Middle frontal gyrus (tissue), 1 donor: ENCODE results near the gene TPP2.
A peak's percentile ranks its signal among the peaks of the same experiment; 100 is the strongest.

Source experiments
- DNase-seq: peaks from one replicate; pipeline ENCODE4 v3.0.0-alpha.2; 2015; ENCODE audit warnings: low spot score; ENCODE audit errors: extremely low spot score

Gene TPP2

DNA sequence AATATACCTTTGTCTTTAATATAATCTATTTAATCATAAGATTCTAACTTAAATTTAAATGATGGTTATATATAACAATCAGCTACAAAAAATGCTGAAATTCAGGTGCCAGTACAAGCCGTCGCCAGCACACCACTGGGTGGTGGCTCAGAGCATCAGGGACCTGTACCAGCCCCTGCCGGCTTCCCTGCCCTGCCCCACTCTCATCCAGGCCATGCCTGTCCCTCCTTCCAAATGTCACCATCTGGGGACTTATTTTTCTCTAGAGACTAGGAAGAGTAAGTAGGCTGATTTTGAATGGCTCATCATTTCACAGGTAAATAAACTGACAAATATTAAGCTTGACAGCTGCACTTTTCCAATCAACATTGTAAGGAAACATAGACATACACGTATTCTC is 96.5 kb downstream of the TPP2 start:
- no peak for DNase-seq

DNA sequence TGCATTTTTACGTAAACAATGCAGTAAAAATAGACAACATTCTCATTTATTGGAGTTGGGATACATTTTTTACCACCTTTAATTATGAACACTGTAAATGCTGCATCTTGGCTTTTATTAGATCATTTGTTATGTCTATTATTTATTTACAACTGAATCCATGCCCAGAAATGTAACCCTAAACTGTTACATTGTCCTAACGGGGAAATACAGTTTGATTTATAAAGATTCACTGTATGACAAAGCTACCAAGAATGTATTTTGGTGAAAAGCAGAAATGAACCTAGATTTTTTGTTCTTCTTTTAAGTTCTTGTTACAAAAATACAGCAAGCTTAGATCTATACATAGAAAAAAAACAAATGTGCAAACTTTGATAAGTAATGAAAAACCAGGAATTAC is 97.0 kb downstream of the TPP2 start:
- DNase-seq, result no peak

DNA sequence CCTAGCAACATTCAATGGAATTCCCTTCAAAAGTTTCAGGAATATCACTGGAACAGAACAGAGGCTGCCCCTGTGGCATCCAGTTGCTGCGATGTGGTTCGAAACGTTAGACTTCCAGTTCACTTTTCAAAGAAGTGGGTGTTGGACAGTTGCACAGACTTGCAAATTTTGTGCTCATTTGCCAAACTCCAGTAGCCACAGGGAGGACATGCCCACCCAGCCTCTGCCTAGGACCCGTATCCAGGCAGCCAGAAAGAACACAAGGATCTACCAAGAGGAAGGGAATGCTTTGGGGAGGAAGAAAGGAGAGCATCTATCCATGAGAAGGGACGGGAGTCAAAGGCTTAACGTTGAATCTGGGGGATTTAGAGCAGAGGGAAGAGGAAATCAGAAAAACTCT is 98.2 kb downstream of the TPP2 start, which contains the start of gene METTL21C:
Gene METTL21C, minus strand, starts transcription at position 108 of the 400 bp plus-strand sequence. CDS start 546 bp downstream, outside the sequence.
- DNase-seq, result no peak

- DNase-seq, result no peak
Measured at GRCh38 chr13:102696465-102696864, 99.7 kb downstream of the TPP2 start.

- DNase-seq, result no peak
Measured at GRCh38 chr13:102697264-102697663, 100.5 kb downstream of the TPP2 start.

DNA sequence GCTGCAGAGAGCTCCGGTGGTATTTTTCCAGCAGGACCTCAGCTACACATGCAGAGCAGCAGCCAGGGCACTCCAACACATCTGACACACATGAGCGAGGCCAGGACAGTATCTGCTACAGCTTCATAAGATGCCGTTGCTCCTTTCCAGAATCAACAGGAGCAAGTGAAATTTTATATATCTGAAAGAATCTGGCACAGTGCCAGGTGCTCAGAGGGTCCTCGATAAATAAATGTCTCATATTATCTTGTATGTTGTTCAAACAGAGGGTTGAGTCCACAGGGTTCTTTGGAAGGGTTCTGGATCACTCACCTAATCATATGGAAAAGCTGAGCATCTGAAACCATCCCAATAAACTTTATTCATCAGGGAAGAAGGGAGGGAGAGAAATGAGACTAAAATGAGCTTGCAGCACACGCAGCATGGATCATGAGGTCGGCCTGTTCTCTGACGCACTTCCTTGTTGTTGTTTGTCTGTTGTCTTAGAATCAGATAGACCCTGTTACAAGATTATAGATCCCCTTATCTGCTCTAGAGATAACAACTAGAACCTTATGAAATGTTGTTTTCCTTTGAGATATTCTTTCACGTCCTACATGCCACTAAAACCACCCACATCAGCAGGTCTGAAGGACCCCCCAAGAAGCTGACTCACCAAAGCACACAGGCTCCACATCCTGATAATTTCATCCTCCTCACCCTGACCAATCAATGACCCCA is 101.3 kb downstream of the TPP2 start:
- DNase-seq, result no peak

DNA sequence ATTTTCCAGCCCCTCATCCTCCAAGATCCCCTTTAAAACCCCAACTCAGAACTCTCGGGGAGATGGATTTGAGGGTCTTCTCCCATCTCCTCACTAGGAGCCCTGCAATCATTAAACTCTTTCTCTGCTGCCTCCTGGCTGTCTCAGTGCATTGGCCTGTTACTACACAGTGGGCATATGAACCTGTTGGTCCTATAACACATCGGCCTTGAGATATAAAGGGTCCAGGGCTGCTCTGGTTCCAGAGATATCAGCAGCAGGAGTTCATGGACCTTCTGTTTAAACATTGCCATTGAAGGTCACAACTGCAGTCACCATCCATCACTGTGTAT is 101.8 kb downstream of the TPP2 start:
- no peak for DNase-seq

GRCh38 chr13:102699504-102699903 is 102.7 kb downstream of the TPP2 start:
- DNase-seq, result no peak

- DNase-seq, result no peak
Measured at GRCh38 chr13:102700088-102701031, 103.6 kb downstream of the TPP2 start.

GRCh38 chr13:102701331-102701730 is 104.5 kb downstream of the TPP2 start:
- no peak for DNase-seq

GRCh38 chr13:102702965-102703725 is 106.4 kb downstream of the TPP2 start:
- no peak for DNase-seq

GRCh38 chr13:102703726-102704035 is 106.9 kb downstream of the TPP2 start:
- no peak for DNase-seq

GRCh38 chr13:102704238-102705058 is 107.7 kb downstream of the TPP2 start:
- no peak for DNase-seq

GRCh38 chr13:102707467-102707866 is 110.7 kb downstream of the TPP2 start:
- DNase-seq, result no peak

DNA sequence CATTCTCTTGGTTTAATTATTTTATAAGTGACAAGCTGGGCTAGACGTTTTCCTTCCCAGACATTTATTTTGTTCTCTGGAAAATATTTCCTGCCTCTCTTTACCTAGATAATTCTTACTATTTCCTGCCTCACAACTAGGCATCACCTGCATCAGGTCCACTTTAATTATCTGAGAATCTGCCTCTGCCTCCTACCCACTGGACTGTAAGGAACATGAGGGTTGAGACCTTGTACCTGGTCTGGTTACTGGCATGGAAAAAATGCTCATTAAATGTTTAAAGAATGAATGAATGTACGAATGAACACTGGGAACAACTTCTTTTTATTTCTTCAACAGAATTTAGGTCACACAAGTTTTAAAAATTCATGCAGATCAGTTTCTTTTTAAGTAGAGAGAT is 111.4 kb downstream of the TPP2 start:
- no peak for DNase-seq

- no peak for DNase-seq
Measured at GRCh38 chr13:102708991-102709390, 112.2 kb downstream of the TPP2 start.

DNA sequence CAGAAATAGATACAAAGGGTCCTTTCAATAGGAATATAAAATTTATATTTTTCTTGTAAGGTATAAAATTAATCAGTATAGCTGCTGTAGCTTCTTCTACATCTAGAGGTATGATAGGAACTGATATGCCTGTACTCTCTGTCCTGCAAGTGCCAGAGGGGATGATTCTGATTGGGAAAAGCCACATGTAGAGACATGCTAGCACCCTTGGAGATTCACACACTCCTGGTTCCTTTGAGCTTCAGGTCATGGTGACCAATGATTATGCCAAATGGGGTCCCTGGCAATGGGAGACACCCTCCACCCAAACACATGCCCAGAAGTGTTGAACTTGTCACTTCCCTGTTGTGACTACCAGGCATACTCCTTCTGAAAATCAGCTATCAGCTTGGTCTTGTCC is 112.8 kb downstream of the TPP2 start:
- no peak for DNase-seq

GRCh38 chr13:102710261-102710679 is 113.5 kb downstream of the TPP2 start:
- DNase-seq, result no peak

DNA sequence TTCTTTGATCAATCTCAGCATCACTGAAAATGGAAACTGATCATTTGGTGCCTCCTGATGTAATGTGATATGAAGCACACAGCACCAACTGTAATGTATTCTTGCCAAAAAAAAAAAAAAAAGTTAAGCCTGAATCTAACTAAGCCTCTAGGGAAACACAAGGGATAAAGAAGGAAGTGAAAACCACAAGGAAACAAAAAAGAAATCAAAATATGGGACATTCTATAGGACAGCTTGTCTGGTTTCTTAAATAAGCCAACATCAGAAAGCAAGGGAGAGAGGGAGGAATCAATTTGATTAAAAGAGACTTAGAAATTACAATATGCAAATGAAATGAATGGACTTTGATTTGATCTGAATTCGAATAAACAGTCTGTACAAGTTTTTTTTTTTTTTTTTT is 118.7 kb downstream of the TPP2 start:
- no peak for DNase-seq

- no peak for DNase-seq
Measured at GRCh38 chr13:102718746-102719145, 122.0 kb downstream of the TPP2 start.

DNA sequence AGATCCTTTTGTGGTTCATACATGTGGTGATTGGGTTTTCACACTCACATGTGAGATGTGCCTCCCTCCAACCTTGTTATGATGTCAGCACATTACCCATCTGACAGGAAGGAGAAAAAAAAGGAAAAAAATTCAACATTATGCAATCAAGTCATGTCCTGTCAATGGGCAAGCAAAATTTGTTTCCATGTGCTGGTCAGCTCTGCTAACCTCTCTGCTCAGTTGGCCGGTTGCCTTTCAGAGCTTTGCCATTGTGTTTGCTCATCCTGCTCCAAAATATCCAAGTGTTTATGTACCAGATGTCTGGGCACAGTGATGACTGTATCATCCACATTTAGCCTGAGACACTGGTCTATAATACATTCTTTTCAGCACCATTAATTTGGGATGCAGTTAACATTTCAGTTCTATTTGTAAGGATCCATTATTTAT is 125.0 kb downstream of the TPP2 start:
- peak; percentile 72 for DNase-seq
